ENCODE data around the gene RNF41. TPM values are rescaled to one million over a fixed set of nuclear protein-coding genes. Genes with fewer than 3 reads are reported as not detected.

The RNF41 gene
- total RNA-seq, 4 donors from 2014 or later, result 33.3 to 46.5 (median 42.1) TPM

GRCh38 chr12:56186957-56187356 is 34.8 kb downstream of the RNF41 start:
- intact Hi-C loops (cut with DNase I; ENCODE audit: low total_unique reads), result loop anchor here (5.0 kb wide), 1 partner anchor 60 kb away; the partner anchor contains the start of gene ESYT1
- WGBS, 2 donors, result 46 to 48% methylated on average over 2 of the region's 2 CpGs
- no peak for DNase-seq (ENCODE audit: low spot score in 2 of 2)
- H3K4me3 ChIP-seq (ENCODE audit: low read depth, poor library complexity, severe bottlenecking), result no peak overlapping the region
- TF ChIP-seq POLR2A (IDR thresholded peaks at IDR 0.05) (no peak), CTCF (IDR thresholded peaks at IDR 0.05) (no peak)

GRCh38 chr12:56178347-56178746 is 43.4 kb downstream of the RNF41 start:
- intact Hi-C loops (cut with DNase I; ENCODE audit: low total_unique reads), result no loop called here
- TF ChIP-seq CTCF (IDR thresholded peaks at IDR 0.05) (no peak), POLR2A (IDR thresholded peaks at IDR 0.05) (no peak)
- DNase-seq (ENCODE audit: low spot score in 2 of 2), result no peak
- WGBS, 2 donors, result 92% methylated on average over 3 of the region's 3 CpGs
- H3K4me3 ChIP-seq (ENCODE audit: low read depth, poor library complexity, severe bottlenecking), result no peak overlapping the region

GRCh38 chr12:56172839-56173238 is 48.9 kb downstream of the RNF41 start:
- 92 to 93% methylated on average over 5 to 7 of the region's 7 CpGs for WGBS, 2 donors
- DNase-seq (ENCODE audit: low spot score in 2 of 2), result no peak
- intact Hi-C loops (cut with DNase I; ENCODE audit: low total_unique reads), result no loop called here
- H3K4me3 ChIP-seq (ENCODE audit: low read depth, poor library complexity, severe bottlenecking), result no peak overlapping the region
- TF ChIP-seq POLR2A (IDR thresholded peaks at IDR 0.05) (no peak), CTCF (IDR thresholded peaks at IDR 0.05) (no peak)

- no peak for TF ChIP-seq POLR2A (IDR thresholded peaks at IDR 0.05)
- TF ChIP-seq CTCF (IDR thresholded peaks at IDR 0.05), result no peak
- no peak for DNase-seq (ENCODE audit: low spot score in 2 of 2)
- no peak overlapping the region for H3K4me3 ChIP-seq (ENCODE audit: low read depth, poor library complexity, severe bottlenecking)
- 94 to 96% methylated on average over 11 of the region's 11 CpGs for WGBS, 2 donors
- intact Hi-C loops (cut with DNase I; ENCODE audit: low total_unique reads), result loop anchor here (2.0 kb wide), 1 partner anchor 52 kb away; the partner anchor contains the start of gene RNF41
These were observed 52.4 kb downstream of the RNF41 start for GRCh38 chr12:56169229-56169759.

GRCh38 chr12:56165369-56165768 is 56.4 kb downstream of the RNF41 start:
- no peak for TF ChIP-seq CTCF (IDR thresholded peaks at IDR 0.05)
- no peak for TF ChIP-seq POLR2A (IDR thresholded peaks at IDR 0.05)
- no peak overlapping the region for H3K4me3 ChIP-seq (ENCODE audit: low read depth, poor library complexity, severe bottlenecking)
- intact Hi-C loops (cut with DNase I; ENCODE audit: low total_unique reads), result no loop called here
- WGBS, 2 donors, result 63 to 67% methylated on average over 1 of the region's 4 CpGs
- peak in 1 of 2 donors; percentile 79 for DNase-seq (ENCODE audit: low spot score in 2 of 2)

GRCh38 chr12:56164345-56164729 is 57.4 kb downstream of the RNF41 start:
- DNase-seq (ENCODE audit: low spot score in 2 of 2), result peak in 1 of 2 donors; percentile 85
- WGBS, 2 donors, result 88 to 89% methylated on average over 17 of the region's 17 CpGs
- intact Hi-C loops (cut with DNase I; ENCODE audit: low total_unique reads), result no loop called here
- no peak overlapping the region for H3K4me3 ChIP-seq (ENCODE audit: low read depth, poor library complexity, severe bottlenecking)
- no peak for TF ChIP-seq POLR2A (IDR thresholded peaks at IDR 0.05)
- TF ChIP-seq CTCF (IDR thresholded peaks at IDR 0.05), result no peak
